HCT116 (cell line): ENCODE results near the gene PTX4. TPM values are rescaled to one million over a fixed set of nuclear protein-coding genes. Genes with fewer than 3 reads are reported as not detected.

Experiments
- ATAC-seq: fragments of 200-7000 bp; cut with Tn5 transposase; 2 replicates; pipeline ENCODE4 v1.9.1; 2020; ENCODE audit warnings: mild to moderate bottlenecking, moderate library complexity
- BruUV-seq: library from RNA; stranded (reverse); fragments of 400-500 nt; replicated peaks from 2 replicates; lab custom pipeline; 2021; lab: Mats Ljungman, UMichigan
- CTCF ChIA-PET: fragments of 300-600 bp; sonication (Branson Sonifier 250); formaldehyde crosslinking; loops from one replicate; lab custom pipeline; 2021; ENCODE audit warnings: antibody characterized with exemption; lab: Charles Lee
- POLR2A ChIA-PET: fragments of 300-600, 350-600 bp; sonication (Branson Sonifier 250); formaldehyde crosslinking; loops from one replicate; lab custom pipeline; 2021; ENCODE audit warnings: antibody characterized with exemption; lab: Charles Lee
- RAD21 ChIA-PET, 2 experiments: fragments of 300-600 bp; sonication (Branson Sonifier 250); formaldehyde crosslinking; loops; one replicate each; lab custom pipeline; 2023; ENCODE audit warnings: low total read pairs in 2 of 2; ENCODE audit not compliant: uncharacterized antibody in 2 of 2, unreplicated experiment in 2 of 2, low non-redundant PET in 1 of 2; lab: Charles Lee
- DNase-seq: peaks from one replicate; pipeline ENCODE4 v3.0.0-alpha.2; 2010; ENCODE audit warnings: low read depth, low spot score
- H2AFZ ChIP-seq: fragments of 200-600 bp; shearing (Covaris generic), sonication (generic); 2 replicates; pipeline ENCODE4 v1.6.1; 2017; ENCODE audit warnings: low read depth, mixed run types, mixed read lengths, antibody characterized with exemption, low read length; ENCODE audit not compliant: poor library complexity, severe bottlenecking
- H3K27ac ChIP-seq: 2 replicates; pipeline ENCODE4 v1.5.1; 2012; ENCODE audit warnings: low read depth, low read length
- H3K27me3 ChIP-seq: fragments of 200-600 bp; sonication (generic); 2 replicates; pipeline ENCODE4 v1.6.1; 2016; ENCODE audit warnings: mixed run types, low read length, mixed read lengths; ENCODE audit not compliant: insufficient read depth
- H3K36me3 ChIP-seq, 2 experiments: fragments of 200-500 bp in 1 of 2; fragments of 200-600 bp in 1 of 2; sonication (Bioruptor generic) in 1 of 2; sonication (generic) in 1 of 2; 2 replicates each; pipeline versions ENCODE4 v1.5.1 to v1.6.1; 2014 to 2016; ENCODE audit warnings: low read length in 2 of 2, inconsistent platforms in 1 of 2, mixed read lengths in 1 of 2, mixed run types in 1 of 2; ENCODE audit not compliant: insufficient read depth in 2 of 2, control insufficient read depth in 1 of 2
- H3K4me1 ChIP-seq, 2 experiments: fragments of 200-600 bp in 1 of 2; sonication (generic) in 1 of 2; 2 replicates each; pipeline versions ENCODE4 v1.5.1 to v1.6.1; 2012 to 2017; ENCODE audit warnings: low read length in 2 of 2, inconsistent platforms in 1 of 2, mild to moderate bottlenecking in 1 of 2, mixed read lengths in 1 of 2, mixed run types in 1 of 2, moderate library complexity in 1 of 2; ENCODE audit not compliant: insufficient read depth in 2 of 2, control insufficient read depth in 1 of 2
- H3K4me2 ChIP-seq: fragments of 200-600 bp; sonication (generic); 2 replicates; pipeline ENCODE4 v1.6.1; 2017; ENCODE audit warnings: mixed run types, low read length, mixed read lengths
- H3K4me3 ChIP-seq, 2 experiments: fragments of 200-600 bp in 1 of 2; sonication (generic) in 1 of 2; replicated peaks in 1 of 2; 2 replicates each; pipeline ENCODE4 v1.5.1; 2011 to 2016; ENCODE audit warnings: low read length in 2 of 2, control low read depth in 1 of 2, low read depth in 1 of 2, mild to moderate bottlenecking in 1 of 2, mixed read lengths in 1 of 2, mixed run types in 1 of 2
- H3K79me2 ChIP-seq: fragments of 200-600 bp; sonication (generic); 2 replicates; pipeline ENCODE4 v1.6.1; 2017; ENCODE audit warnings: mild to moderate bottlenecking, mixed run types, low read length, moderate library complexity, mixed read lengths; ENCODE audit not compliant: insufficient read depth
- H3K9ac ChIP-seq: fragments of 200-600 bp; sonication (generic); 2 replicates; pipeline ENCODE4 v1.6.1; 2016; ENCODE audit warnings: low read length, mixed read lengths
- H3K9me2 ChIP-seq: fragments of 200-600 bp; sonication (generic), shearing (Covaris generic); 2 replicates; pipeline ENCODE4 v1.6.1; 2017; ENCODE audit warnings: mixed run types, mild to moderate bottlenecking, moderate library complexity; ENCODE audit not compliant: insufficient read depth
- H3K9me3 ChIP-seq, 2 experiments: fragments of 200-500 bp in 1 of 2; fragments of 200-600 bp in 1 of 2; sonication (Bioruptor generic) in 1 of 2; sonication (generic) in 1 of 2; 2 replicates each; pipeline ENCODE4 v1.6.1; 2014 to 2017; ENCODE audit warnings: low read length in 2 of 2, mixed read lengths in 2 of 2, inconsistent platforms in 1 of 2, low read depth in 1 of 2, mild to moderate bottlenecking in 1 of 2, mixed run types in 1 of 2, moderate library complexity in 1 of 2; ENCODE audit not compliant: control insufficient read depth in 1 of 2, insufficient read depth in 1 of 2
- H4K20me1 ChIP-seq: fragments of 200-600 bp; sonication (generic), shearing (Covaris generic); 2 replicates; pipeline ENCODE4 v1.6.1; 2017; ENCODE audit warnings: mixed run types, mild to moderate bottlenecking, moderate library complexity; ENCODE audit not compliant: insufficient read depth
- CEBPB ChIP-seq: IDR thresholded peaks from 2 replicates; pipeline ENCODE4 v1.6.1; 2012; ENCODE audit warnings: low read depth
- EGR1 ChIP-seq: IDR thresholded peaks from 2 replicates; pipeline ENCODE4 v1.6.1; 2012; ENCODE audit warnings: low read depth
- EZH2phosphoT487 ChIP-seq: fragments of 200-600 bp; IDR thresholded peaks from 2 replicates; pipeline ENCODE4 v1.6.1; 2018; ENCODE audit warnings: antibody characterized with exemption, borderline replicate concordance
- FOSL1 ChIP-seq: IDR thresholded peaks from 2 replicates; pipeline ENCODE4 v1.6.1; 2012; ENCODE audit warnings: low read depth
- JUND ChIP-seq: IDR thresholded peaks from 2 replicates; pipeline ENCODE4 v1.6.1; 2012
- POLR2AphosphoS5 ChIP-seq: IDR thresholded peaks from 2 replicates; pipeline ENCODE4 v1.6.1; 2011; ENCODE audit warnings: mild to moderate bottlenecking, low read depth, low read length, moderate library complexity
- RAD21 ChIP-seq: IDR thresholded peaks from 2 replicates; pipeline ENCODE4 v1.6.1; 2012; ENCODE audit warnings: low read depth, mild to moderate bottlenecking
- SP1 ChIP-seq: IDR thresholded peaks from 2 replicates; pipeline ENCODE4 v1.6.1; 2012; ENCODE audit warnings: low read depth
- SRF ChIP-seq: IDR thresholded peaks from 2 replicates; pipeline ENCODE4 v1.6.1; 2012; ENCODE audit warnings: low read depth
- TCF7L2 ChIP-seq: IDR thresholded peaks from 2 replicates; pipeline ENCODE4 v1.7.0; 2011; ENCODE audit warnings: borderline replicate concordance, inconsistent platforms; ENCODE audit not compliant: insufficient read depth, insufficient read length; ENCODE audit errors: extremely low read depth
- intact Hi-C: fragments of 100-400 bp; cut with micrococcal nuclease; formaldehyde crosslinking; loops from 2 replicates; pipeline ENCODE4 v1.10.0; 2022
- total RNA-seq: library from RNA; stranded (reverse); gene quantifications from one replicate; pipeline ENCODE4 v1.2.1, GENCODE V29; 2021; ENCODE audit not compliant: unreplicated experiment
- TF ChIP-seq, protein P1 (sequence below): IDR thresholded peaks from 2 replicates; pipeline ENCODE4 v1.6.1; 2012; ENCODE audit warnings: low read depth
- TF ChIP-seq, protein P2 (sequence below): IDR thresholded peaks from 2 replicates; pipeline ENCODE4 v1.6.1; 2011; ENCODE audit warnings: mild to moderate bottlenecking, low read length, moderate library complexity; ENCODE audit not compliant: insufficient replicate concordance; ENCODE audit errors: extremely low read depth
- TF ChIP-seq, protein P3 (sequence below), 3 experiments: fragments of 200-600 bp in 1 of 3; sonication (generic) in 1 of 3; IDR thresholded peaks in 2 of 3; conservative IDR thresholded peaks in 1 of 3; 2 replicates each; pipeline ENCODE4 v1.5.1; 2012 to 2017; ENCODE audit warnings: low read depth in 2 of 3, low read length in 2 of 3, antibody characterized with exemption in 1 of 3, borderline replicate concordance in 1 of 3, control low read depth in 1 of 3, mild to moderate bottlenecking in 1 of 3, mixed read lengths in 1 of 3, mixed run types in 1 of 3, moderate library complexity in 1 of 3; ENCODE audit not compliant: insufficient read depth in 1 of 3

The PTX4 gene
- total RNA-seq, 1 experiment from 2014 or later: not detected

DNA sequence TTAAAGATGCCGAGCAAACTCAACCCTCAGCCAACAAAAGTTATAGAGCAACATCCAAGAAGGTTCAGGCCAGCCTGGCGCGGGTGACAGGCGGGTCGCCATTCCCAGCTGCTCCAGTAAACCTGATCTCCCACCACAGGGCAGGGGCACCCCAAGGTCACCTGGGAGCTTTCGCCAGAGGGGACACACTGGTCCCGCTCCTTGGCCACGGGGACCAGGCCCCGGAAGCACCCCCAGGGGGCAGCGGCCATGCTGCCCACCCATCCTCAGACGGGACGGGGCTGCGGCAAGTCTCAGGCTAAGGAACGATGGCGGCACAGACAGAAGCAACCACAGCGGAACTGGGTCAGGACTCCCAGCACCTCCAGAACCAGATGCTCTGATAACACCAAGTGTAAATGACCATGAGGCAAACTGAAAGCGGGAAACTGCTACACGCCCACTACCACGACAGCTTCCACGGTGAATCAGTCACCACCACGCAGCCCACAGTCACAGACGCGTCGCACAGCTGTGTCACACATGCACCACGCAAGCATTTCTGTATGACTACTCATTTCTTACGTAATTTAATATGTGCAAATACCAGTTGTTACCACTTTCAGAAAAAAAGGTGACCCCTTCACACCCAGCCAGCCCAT is 30.3 kb downstream of the PTX4 start:
- Histone ChIP-seq H3K4me3 (no peak overlapping the region), H3K79me2 (no peaks in the 10 kb centered on the region), H3K9ac (no peak overlapping the region), H3K27ac (no peak overlapping the region), H3K9me2 (no peaks in the 10 kb centered on the region), H3K36me3 (no peaks in the 10 kb centered on the region; a peak in 1 of 4 replicates), H3K4me1 (no peaks in the 10 kb centered on the region), H2AFZ (no peak overlapping the region), H3K27me3 (no peaks in the 10 kb centered on the region), H3K9me3 (no peaks in the 10 kb centered on the region), H3K4me2 (no peak overlapping the region), H4K20me1 (no peaks in the 10 kb centered on the region)
- ChIA-PET POLR2A (no interaction called here), RAD21 (no interaction called here), CTCF (no interaction called here)
- BruUV-seq: no TSS peak
- intact Hi-C loops: no loop called here
- DNase-seq: no peak
- ATAC-seq: no peak
- TF ChIP-seq CEBPB (no peak), SP1 (no peak), EGR1 (no peak), POLR2AphosphoS5 (no peak), FOSL1 (no peak), JUND (no peak), TCF7L2 (no peak), RAD21 (no peak), SRF (no peak), EZH2phosphoT487 (no peak)
- TF ChIP-seq, protein P1, sequence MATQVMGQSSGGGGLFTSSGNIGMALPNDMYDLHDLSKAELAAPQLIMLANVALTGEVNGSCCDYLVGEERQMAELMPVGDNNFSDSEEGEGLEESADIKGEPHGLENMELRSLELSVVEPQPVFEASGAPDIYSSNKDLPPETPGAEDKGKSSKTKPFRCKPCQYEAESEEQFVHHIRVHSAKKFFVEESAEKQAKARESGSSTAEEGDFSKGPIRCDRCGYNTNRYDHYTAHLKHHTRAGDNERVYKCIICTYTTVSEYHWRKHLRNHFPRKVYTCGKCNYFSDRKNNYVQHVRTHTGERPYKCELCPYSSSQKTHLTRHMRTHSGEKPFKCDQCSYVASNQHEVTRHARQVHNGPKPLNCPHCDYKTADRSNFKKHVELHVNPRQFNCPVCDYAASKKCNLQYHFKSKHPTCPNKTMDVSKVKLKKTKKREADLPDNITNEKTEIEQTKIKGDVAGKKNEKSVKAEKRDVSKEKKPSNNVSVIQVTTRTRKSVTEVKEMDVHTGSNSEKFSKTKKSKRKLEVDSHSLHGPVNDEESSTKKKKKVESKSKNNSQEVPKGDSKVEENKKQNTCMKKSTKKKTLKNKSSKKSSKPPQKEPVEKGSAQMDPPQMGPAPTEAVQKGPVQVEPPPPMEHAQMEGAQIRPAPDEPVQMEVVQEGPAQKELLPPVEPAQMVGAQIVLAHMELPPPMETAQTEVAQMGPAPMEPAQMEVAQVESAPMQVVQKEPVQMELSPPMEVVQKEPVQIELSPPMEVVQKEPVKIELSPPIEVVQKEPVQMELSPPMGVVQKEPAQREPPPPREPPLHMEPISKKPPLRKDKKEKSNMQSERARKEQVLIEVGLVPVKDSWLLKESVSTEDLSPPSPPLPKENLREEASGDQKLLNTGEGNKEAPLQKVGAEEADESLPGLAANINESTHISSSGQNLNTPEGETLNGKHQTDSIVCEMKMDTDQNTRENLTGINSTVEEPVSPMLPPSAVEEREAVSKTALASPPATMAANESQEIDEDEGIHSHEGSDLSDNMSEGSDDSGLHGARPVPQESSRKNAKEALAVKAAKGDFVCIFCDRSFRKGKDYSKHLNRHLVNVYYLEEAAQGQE: no peak
- TF ChIP-seq, protein P2, sequence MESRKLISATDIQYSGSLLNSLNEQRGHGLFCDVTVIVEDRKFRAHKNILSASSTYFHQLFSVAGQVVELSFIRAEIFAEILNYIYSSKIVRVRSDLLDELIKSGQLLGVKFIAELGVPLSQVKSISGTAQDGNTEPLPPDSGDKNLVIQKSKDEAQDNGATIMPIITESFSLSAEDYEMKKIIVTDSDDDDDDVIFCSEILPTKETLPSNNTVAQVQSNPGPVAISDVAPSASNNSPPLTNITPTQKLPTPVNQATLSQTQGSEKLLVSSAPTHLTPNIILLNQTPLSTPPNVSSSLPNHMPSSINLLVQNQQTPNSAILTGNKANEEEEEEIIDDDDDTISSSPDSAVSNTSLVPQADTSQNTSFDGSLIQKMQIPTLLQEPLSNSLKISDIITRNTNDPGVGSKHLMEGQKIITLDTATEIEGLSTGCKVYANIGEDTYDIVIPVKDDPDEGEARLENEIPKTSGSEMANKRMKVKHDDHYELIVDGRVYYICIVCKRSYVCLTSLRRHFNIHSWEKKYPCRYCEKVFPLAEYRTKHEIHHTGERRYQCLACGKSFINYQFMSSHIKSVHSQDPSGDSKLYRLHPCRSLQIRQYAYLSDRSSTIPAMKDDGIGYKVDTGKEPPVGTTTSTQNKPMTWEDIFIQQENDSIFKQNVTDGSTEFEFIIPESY: no peak
- TF ChIP-seq, protein P3, sequence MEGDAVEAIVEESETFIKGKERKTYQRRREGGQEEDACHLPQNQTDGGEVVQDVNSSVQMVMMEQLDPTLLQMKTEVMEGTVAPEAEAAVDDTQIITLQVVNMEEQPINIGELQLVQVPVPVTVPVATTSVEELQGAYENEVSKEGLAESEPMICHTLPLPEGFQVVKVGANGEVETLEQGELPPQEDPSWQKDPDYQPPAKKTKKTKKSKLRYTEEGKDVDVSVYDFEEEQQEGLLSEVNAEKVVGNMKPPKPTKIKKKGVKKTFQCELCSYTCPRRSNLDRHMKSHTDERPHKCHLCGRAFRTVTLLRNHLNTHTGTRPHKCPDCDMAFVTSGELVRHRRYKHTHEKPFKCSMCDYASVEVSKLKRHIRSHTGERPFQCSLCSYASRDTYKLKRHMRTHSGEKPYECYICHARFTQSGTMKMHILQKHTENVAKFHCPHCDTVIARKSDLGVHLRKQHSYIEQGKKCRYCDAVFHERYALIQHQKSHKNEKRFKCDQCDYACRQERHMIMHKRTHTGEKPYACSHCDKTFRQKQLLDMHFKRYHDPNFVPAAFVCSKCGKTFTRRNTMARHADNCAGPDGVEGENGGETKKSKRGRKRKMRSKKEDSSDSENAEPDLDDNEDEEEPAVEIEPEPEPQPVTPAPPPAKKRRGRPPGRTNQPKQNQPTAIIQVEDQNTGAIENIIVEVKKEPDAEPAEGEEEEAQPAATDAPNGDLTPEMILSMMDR (IDR thresholded peaks at IDR 0.05 in 2 of 3, conservative IDR thresholded peaks at IDR 0.05 in 1 of 3; ENCODE audit: borderline replicate concordance in 1 of 3, insufficient read depth in 1 of 3, low read depth in 2 of 3, low read length in 2 of 3): no peak
